Measurements from ENCODE around the gene HECW1.
A peak's percentile ranks its signal among the peaks of the same experiment; 100 is the strongest.
"Not testable (repeated sequence)": the region's sequence is repeated elsewhere in the genome, so short reads cannot be mapped to it uniquely, and the experiment has no call there.

Gene HECW1

DNA sequence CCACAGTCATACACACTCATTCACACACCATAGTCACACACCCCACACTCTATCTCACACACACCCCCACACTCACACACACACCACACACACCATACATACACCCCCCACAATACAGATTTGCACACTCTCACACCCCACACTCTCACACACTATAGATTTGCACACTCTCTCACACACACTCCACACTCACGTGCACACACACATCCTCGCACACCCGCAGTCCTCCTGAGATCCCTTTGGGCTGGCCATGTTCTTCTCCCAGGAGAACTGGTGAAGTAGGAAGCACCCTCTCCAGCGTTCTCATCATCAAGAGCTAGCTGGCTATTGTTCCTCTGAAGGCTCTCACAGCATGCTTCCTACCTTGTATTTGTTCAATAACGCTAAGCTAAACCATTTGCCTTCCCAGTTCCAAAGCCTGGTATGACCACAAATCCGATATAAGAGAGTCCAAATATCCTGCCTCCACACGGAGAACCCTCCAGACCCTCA, 86.2 kb downstream of the HECW1 start:
- no peak for DNase-seq (ENCODE audit: low read depth, low spot score)
- ChIA-PET CTCF (no interaction called here), POLR2A (no interaction called here)
- TF ChIP-seq, protein P1, sequence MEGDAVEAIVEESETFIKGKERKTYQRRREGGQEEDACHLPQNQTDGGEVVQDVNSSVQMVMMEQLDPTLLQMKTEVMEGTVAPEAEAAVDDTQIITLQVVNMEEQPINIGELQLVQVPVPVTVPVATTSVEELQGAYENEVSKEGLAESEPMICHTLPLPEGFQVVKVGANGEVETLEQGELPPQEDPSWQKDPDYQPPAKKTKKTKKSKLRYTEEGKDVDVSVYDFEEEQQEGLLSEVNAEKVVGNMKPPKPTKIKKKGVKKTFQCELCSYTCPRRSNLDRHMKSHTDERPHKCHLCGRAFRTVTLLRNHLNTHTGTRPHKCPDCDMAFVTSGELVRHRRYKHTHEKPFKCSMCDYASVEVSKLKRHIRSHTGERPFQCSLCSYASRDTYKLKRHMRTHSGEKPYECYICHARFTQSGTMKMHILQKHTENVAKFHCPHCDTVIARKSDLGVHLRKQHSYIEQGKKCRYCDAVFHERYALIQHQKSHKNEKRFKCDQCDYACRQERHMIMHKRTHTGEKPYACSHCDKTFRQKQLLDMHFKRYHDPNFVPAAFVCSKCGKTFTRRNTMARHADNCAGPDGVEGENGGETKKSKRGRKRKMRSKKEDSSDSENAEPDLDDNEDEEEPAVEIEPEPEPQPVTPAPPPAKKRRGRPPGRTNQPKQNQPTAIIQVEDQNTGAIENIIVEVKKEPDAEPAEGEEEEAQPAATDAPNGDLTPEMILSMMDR (IDR thresholded peaks at IDR 0.05; ENCODE audit: insufficient read depth, low read length, missing control alignments) = no peak
- H3K4me3 ChIP-seq (ENCODE audit: low read depth, low read length) = no peak overlapping the region

DNA sequence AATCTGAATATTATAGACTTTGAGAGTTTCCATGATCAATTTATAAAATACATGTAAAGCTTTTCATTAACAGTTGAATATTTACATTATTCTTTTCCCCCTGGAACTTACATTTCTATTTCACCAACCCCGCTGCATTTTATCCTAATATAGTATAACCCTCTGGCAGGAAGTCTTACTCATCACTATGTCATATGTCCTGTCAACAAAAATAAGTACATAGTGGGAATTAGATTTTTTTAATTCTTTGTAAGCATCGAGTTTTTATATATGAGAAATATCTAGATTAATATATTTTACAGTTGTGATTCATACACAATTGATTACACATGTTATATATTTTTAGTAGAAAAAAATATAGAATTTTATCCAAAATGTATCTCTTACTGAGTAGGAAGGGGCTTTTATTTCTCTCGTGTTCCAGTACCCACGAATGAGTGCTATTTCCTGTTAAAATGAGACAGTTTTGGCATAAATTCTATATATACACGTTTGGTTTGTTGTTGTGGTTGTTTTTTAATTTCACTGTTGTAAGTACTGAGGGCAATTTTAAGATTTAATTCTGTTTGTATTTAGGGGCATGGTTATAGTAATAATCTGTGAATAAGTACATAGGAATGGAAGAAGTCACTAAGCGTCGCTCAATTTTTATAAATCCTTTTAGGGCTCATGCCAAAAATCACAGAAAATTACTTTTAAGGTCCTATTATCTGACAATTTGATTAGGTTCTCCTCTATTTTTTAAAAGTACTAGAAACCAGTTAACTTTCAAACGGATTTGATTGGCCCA, 87.1 kb downstream of the HECW1 start:
- no peak overlapping the region for H3K4me3 ChIP-seq (ENCODE audit: low read depth, low read length)
- ChIA-PET POLR2A (interaction anchor here (0.6 kb wide), 1 partner anchor 247 kb away, joined by 3 read pairs; no protein-coding TSS in a partner anchor), CTCF (no interaction called here)
- DNase-seq (ENCODE audit: low read depth, low spot score) = no peak
- TF ChIP-seq, protein P1 (IDR thresholded peaks at IDR 0.05; ENCODE audit: insufficient read depth, low read length, missing control alignments) = no peak

DNA sequence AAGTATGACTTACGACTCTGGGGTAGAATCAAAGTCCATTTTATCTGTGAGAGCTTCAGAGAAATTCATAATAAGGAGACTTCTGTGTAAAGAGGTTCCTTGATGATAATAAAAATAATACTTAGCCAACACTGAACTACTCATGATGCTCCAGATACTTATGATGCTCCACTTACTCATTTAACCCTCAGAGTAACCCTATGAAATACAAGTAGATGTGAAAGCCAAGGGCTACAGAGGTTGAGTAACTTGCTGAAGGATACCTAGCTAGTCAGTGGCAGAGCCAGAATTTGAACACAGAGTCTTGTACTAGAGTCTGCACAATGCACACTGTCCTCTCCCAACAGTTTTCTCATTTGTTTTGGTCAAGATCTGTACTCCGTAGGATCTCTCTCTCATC, 89.5 kb downstream of the HECW1 start:
- DNase-seq (ENCODE audit: low read depth, low spot score) = no peak
- ChIA-PET CTCF (interaction anchor here (1.2 to 1.3 kb wide), 2 partner anchors 11 kb away, joined by 3 read pairs; no protein-coding TSS in a partner anchor), POLR2A (no interaction called here)
- no peak overlapping the region for H3K4me3 ChIP-seq (ENCODE audit: low read depth, low read length)
- TF ChIP-seq, protein P1 (IDR thresholded peaks at IDR 0.05; ENCODE audit: insufficient read depth, low read length, missing control alignments) = no peak

DNA sequence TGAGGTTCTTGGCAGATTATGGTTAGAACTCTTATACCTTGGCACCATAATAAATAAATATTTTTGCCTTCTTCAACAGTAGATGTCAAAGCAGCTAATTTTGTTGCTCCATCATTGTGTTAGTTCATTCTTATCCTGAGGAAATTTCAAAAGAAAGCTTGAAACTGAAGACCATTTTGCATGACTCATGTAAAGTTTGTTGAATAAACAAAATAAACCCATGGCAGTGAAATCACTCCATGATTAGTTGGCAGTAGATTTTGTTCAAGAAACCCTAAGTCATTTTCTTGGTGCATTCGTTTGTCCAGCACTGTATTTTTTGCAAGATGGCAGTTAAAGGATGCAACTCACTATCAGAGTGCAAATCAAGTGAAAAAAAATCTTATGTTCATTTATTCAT, 91.6 kb downstream of the HECW1 start:
- DNase-seq (ENCODE audit: low read depth, low spot score) = peak; percentile 5
- no peak overlapping the region for H3K4me3 ChIP-seq (ENCODE audit: low read depth, low read length)
- ChIA-PET CTCF (interaction anchor here (0.9 to 1.3 kb wide), 2 partner anchors 27 to 496 kb away, joined by 3 read pairs; no protein-coding TSS in a partner anchor), POLR2A (no interaction called here)
- TF ChIP-seq, protein P1 (IDR thresholded peaks at IDR 0.05; ENCODE audit: insufficient read depth, low read length, missing control alignments) = no peak

DNA sequence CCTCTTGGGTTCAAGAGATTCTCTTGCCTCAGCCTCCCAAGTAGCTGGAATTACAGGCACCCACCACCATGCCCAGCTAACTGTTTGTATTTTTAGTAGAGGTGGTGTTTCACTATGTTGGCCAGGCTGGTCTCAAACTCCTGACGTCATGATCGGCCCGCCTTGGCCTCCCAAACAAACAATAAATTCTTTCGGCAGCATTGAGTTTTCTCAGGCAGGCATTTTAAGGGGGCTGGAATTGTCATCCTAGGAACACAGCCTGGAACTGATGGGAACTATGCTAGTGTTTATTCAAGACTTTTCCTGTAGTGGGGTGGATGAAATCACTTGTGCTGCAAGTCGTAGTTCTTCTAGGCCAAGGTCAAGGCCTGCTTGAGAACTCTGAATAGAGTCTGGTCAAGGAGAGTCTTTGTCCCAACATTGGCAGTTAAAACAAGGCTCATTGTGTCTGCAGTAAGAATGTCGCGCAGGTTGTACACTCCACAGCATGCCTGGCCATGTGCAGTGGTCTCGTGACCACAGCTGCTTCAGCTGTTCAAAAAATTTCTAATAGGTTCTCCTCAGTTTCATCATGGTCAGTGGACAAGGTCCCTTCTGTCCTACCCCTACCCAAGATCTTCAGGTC, 92.8 kb downstream of the HECW1 start:
- no peak overlapping the region for H3K4me3 ChIP-seq (ENCODE audit: low read depth, low read length)
- CTCF ChIA-PET = interaction anchor here (1.0 to 1.3 kb wide), 2 partner anchors 56 to 264 kb away, joined by 3 read pairs; no protein-coding TSS in a partner anchor
- POLR2A ChIA-PET = no interaction called here
- no peak for DNase-seq (ENCODE audit: low read depth, low spot score)
- TF ChIP-seq, protein P1 (IDR thresholded peaks at IDR 0.05; ENCODE audit: insufficient read depth, low read length, missing control alignments) = no peak

DNA sequence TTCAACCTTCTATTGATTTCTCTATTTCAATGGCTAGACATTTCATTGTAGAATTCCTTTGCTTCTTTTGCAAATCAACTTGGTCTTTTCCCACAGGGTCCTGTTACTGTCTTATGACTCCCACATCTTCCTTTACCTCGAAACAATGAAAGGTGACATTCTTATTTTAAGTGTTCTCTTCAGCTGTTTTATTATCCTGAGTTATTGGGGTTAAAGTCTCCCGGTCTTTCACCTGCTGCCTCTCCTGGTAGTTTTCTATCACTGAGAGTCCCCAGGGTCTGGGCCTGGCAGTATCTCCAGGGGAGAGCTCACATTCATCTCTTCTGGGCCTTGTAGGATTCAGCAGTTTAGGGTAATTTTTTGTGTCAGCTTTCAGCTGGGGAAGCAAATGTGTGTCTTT, 95.8 kb downstream of the HECW1 start:
- DNase-seq (ENCODE audit: low read depth, low spot score) = no peak
- H3K4me3 ChIP-seq (ENCODE audit: low read depth, low read length) = no peak overlapping the region
- ChIA-PET CTCF (interaction anchor here (0.9 kb wide), 1 partner anchor 267 kb away, joined by 3 read pairs; no protein-coding TSS in a partner anchor), POLR2A (no interaction called here)
- TF ChIP-seq, protein P1 (IDR thresholded peaks at IDR 0.05; ENCODE audit: insufficient read depth, low read length, missing control alignments) = no peak

DNA sequence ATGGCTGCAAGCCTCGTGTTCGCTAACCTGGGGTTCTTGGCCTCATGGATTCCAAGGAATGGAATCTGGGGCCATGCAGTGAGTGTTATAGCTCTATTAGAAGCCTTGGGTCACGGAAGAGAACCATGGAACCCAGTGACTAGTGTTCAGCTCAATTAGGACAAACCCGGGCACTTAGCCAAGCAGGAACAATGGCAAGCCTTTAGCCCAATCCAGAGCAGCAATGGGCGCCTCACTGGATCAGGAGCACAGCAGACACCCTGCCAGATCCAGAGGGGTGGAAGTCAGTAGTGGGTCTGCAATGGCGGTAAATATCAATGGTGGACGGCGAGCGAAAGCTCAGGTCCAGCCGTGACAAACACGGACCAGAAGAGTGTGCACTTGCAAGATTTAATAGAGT, 98.1 kb downstream of the HECW1 start:
- H3K4me3 ChIP-seq (ENCODE audit: low read depth, low read length); DNase-seq (ENCODE audit: low read depth, low spot score); POLR2A ChIA-PET: not testable (repeated sequence)
- CTCF ChIA-PET = interaction anchor here (0.6 to 0.9 kb wide), 3 partner anchors 10 to 1271 kb away, joined by 3 read pairs; no protein-coding TSS in a partner anchor
